Colonic mucosa (tissue), 4 donors: Measurements from ENCODE around the gene NINJ1. TPM values are rescaled to one million over a fixed set of nuclear protein-coding genes. Genes with fewer than 3 reads are reported as not detected.

Experiments
- DNase-seq: peaks from one replicate; pipeline ENCODE4 v3.0.0-alpha.2; 2020
- H3K27ac ChIP-seq: fragments of 200-600 bp; one replicate; pipeline ENCODE4 v1.8.0; 2021
- H3K27me3 ChIP-seq: fragments of 200-600 bp; one replicate; pipeline ENCODE4 v1.8.0; 2021
- H3K36me3 ChIP-seq: fragments of 200-600 bp; one replicate; pipeline ENCODE4 v1.8.0; 2021
- H3K4me1 ChIP-seq: fragments of 200-600 bp; one replicate; pipeline ENCODE4 v1.8.0; 2021; ENCODE audit warnings: mild to moderate bottlenecking
- H3K4me3 ChIP-seq: fragments of 200-600 bp; one replicate; pipeline ENCODE4 v1.8.0; 2021
- H3K9ac ChIP-seq, 2 donors: one replicate each; pipeline ENCODE4 v1.7.0; 2013; ENCODE audit warnings: control low read depth in 2 of 2, low read depth in 2 of 2, low read length in 2 of 2
- H3K9me3 ChIP-seq: fragments of 200-600 bp; one replicate; pipeline ENCODE4 v1.8.0; 2021
- CTCF ChIP-seq: fragments of 200-600 bp; IDR thresholded peaks from one replicate; pipeline ENCODE4 v1.8.0; 2022; ENCODE audit warnings: antibody characterized with exemption, mild to moderate bottlenecking
- intact Hi-C: fragments of 100-400 bp; cut with DNase I; formaldehyde crosslinking; loops from one replicate; pipeline ENCODE4 v1.14.1; 2022
- total RNA-seq, 2 donors: library from RNA; stranded (reverse); fragmentation: NEBNext Ultra II Directional in 1 of 2; extraction: Animal tissue kit (Norgen Biotek cat#: 25700) in 1 of 2; gene quantifications; one replicate each; pipeline ENCODE4 v1.2.1, GENCODE V29; 2021
- donor health status: healthy.
- donor health status: DM: no; HTN: no; CAD: no.
- donor health status: DM: no; HTN: no; CAD: no.

NINJ1 gene
- total RNA-seq, 2 donors from 2014 or later, result 24.5 to 29.4 TPM

- no peak for DNase-seq
- Histone ChIP-seq H3K27ac (no peak overlapping the region), H3K27me3 (no peaks in the 10 kb centered on the region), H3K4me3 (no peak overlapping the region), H3K36me3 (no peaks in the 10 kb centered on the region), H3K9me3 (no peaks in the 10 kb centered on the region), H3K4me1 (peaks cover 5% of the 10 kb centered on the region), H3K9ac (no peak overlapping the region)
- TF ChIP-seq CTCF, result no peak
- intact Hi-C loops, result no loop called here
Measured at GRCh38 chr9:93139365-93140182, 5.5 kb upstream of the NINJ1 start.

- no peak for DNase-seq
- H3K9ac ChIP-seq, result no peak overlapping the region
- intact Hi-C loops, result no loop called here
- H3K4me1 ChIP-seq, result peaks cover 9% of the 10 kb centered on the region
- H3K4me3 ChIP-seq, result no peak overlapping the region
- H3K36me3 ChIP-seq, result no peaks in the 10 kb centered on the region
- H3K9me3 ChIP-seq, result no peaks in the 10 kb centered on the region
- no peak for TF ChIP-seq CTCF
- no peaks in the 10 kb centered on the region for H3K27me3 ChIP-seq
- no peak overlapping the region for H3K27ac ChIP-seq
Measured at GRCh38 chr9:93138171-93138764, 4.2 kb upstream of the NINJ1 start.

GRCh38 chr9:93137362-93137761, 3.3 kb upstream of the NINJ1 start:
- Histone ChIP-seq H3K9ac (no peak overlapping the region), H3K4me3 (no peak overlapping the region), H3K9me3 (no peaks in the 10 kb centered on the region), H3K36me3 (no peaks in the 10 kb centered on the region), H3K27me3 (no peaks in the 10 kb centered on the region), H3K27ac (no peak overlapping the region), H3K4me1 (peaks cover 18% of the 10 kb centered on the region)
- peak; percentile 62 for DNase-seq
- no peak for TF ChIP-seq CTCF
- intact Hi-C loops, result no loop called here

- Histone ChIP-seq H3K27ac (no peak overlapping the region), H3K4me1 (peaks cover 21% of the 10 kb centered on the region), H3K27me3 (no peaks in the 10 kb centered on the region), H3K4me3 (no peak overlapping the region), H3K36me3 (no peaks in the 10 kb centered on the region), H3K9me3 (no peaks in the 10 kb centered on the region), H3K9ac (peak overlapping the region; percentile 19 to 24)
- no peak for DNase-seq
- intact Hi-C loops, result no loop called here
- no peak for TF ChIP-seq CTCF
Measured at GRCh38 chr9:93136011-93136440, 2.0 kb upstream of the NINJ1 start.

GRCh38 chr9:93134740-93135444, 841 bp upstream of the NINJ1 start:
- intact Hi-C loops, result no loop called here
- no peak for TF ChIP-seq CTCF

More at GRCh38 chr9:93134740-93135444, 841 bp upstream of the NINJ1 start:
- no peaks in the 10 kb centered on the region for H3K36me3 ChIP-seq
- DNase-seq, result no peak
- H3K4me3 ChIP-seq, result peak overlapping the region; percentile 71
- no peaks in the 10 kb centered on the region for H3K27me3 ChIP-seq
- peaks cover 23% of the 10 kb centered on the region for H3K4me1 ChIP-seq
- H3K9ac ChIP-seq, result peak overlapping the region; percentile 80 to 95
- H3K27ac ChIP-seq, result peak overlapping the region; percentile 83
- no peaks in the 10 kb centered on the region for H3K9me3 ChIP-seq
